SK-N-SH (cell line): ENCODE data around the gene ACTR6.

Experiments
- CHD2 ChIP-seq: fragments of 150-350 bp; IDR thresholded peaks from 2 replicates; pipeline ENCODE4 v1.6.1; 2018; ENCODE audit warnings: low read length; ENCODE audit not compliant: partially characterized antibody
- CTCF ChIP-seq: fragments of 200-600 bp; sonication (generic); IDR thresholded peaks from 2 replicates; pipeline ENCODE4 v1.6.1; 2017; ENCODE audit warnings: antibody characterized with exemption, mild to moderate bottlenecking, moderate library complexity
- EZH2phosphoT487 ChIP-seq: fragments of 200-600 bp; sonication (generic); IDR thresholded peaks from 2 replicates; pipeline ENCODE4 v1.6.1; 2017; ENCODE audit warnings: low read depth, mixed run types, mild to moderate bottlenecking, antibody characterized with exemption, moderate library complexity, borderline replicate concordance
- IRF3 ChIP-seq: fragments of 150-350 bp; IDR thresholded peaks from 2 replicates; pipeline ENCODE4 v1.6.1; 2016; ENCODE audit warnings: mild to moderate bottlenecking, low read depth, low read length
- RXRA ChIP-seq: IDR thresholded peaks from 2 replicates; pipeline ENCODE4 v1.4.0; 2012; ENCODE audit warnings: low read depth, mild to moderate bottlenecking, borderline replicate concordance
- USF2 ChIP-seq: fragments of 150-350 bp; IDR thresholded peaks from 2 replicates; pipeline ENCODE4 v1.6.1; 2017; ENCODE audit warnings: antibody characterized with exemption, low read length, low read depth, borderline replicate concordance

GRCh38 chr12:100179252-100179651 lies 21.4 kb upstream of the ACTR6 start:
- TF ChIP-seq CHD2 (no peak), USF2 (no peak), CTCF (no peak), RXRA (no peak), EZH2phosphoT487 (no peak), IRF3 (no peak)
